ENCODE measurements around the gene SLC25A41.

DNA sequence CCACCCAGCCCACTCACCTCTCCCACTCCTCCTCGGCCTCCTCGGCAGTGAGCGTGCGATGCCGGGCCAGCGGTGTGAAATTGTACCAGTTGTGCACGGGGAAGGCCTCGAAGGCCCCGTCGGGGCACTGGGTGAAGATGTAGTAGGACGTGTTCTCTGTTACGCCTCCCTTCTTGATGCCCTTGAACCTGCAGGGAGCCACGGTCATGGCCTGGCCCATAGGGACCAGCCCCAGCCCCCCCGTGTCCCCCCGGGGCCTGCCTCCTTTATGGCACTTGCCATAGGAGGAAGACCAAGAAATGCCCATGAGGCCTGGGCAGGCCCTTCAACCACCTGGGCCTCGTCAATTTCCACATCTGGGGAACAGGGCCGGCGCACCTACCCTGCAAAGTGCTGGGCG lies 46.2 kb downstream of the SLC25A41 start:
- TF ChIP-seq, protein P1, sequence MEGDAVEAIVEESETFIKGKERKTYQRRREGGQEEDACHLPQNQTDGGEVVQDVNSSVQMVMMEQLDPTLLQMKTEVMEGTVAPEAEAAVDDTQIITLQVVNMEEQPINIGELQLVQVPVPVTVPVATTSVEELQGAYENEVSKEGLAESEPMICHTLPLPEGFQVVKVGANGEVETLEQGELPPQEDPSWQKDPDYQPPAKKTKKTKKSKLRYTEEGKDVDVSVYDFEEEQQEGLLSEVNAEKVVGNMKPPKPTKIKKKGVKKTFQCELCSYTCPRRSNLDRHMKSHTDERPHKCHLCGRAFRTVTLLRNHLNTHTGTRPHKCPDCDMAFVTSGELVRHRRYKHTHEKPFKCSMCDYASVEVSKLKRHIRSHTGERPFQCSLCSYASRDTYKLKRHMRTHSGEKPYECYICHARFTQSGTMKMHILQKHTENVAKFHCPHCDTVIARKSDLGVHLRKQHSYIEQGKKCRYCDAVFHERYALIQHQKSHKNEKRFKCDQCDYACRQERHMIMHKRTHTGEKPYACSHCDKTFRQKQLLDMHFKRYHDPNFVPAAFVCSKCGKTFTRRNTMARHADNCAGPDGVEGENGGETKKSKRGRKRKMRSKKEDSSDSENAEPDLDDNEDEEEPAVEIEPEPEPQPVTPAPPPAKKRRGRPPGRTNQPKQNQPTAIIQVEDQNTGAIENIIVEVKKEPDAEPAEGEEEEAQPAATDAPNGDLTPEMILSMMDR (IDR thresholded peaks at IDR 0.05), result no peak
- no peak for TF ChIP-seq POLR2AphosphoS5 (IDR thresholded peaks at IDR 0.05)

Measured in prostate gland (tissue), 2 donors.